ENCODE results near the gene SCN9A.
A peak's percentile ranks its signal among the peaks of the same experiment; 100 is the strongest.

SCN9A gene

GRCh38 chr2:166180951-166181812 is 194.6 kb downstream of the SCN9A start:
- peak in 27 of 51 donors; percentile 0 to 49 (median 13) for DNase-seq

- DNase-seq, result no peak
Measured at GRCh38 chr2:166179201-166179600, 196.5 kb downstream of the SCN9A start.

- DNase-seq, result no peak
Measured at GRCh38 chr2:166173263-166173662, 202.5 kb downstream of the SCN9A start.

DNA sequence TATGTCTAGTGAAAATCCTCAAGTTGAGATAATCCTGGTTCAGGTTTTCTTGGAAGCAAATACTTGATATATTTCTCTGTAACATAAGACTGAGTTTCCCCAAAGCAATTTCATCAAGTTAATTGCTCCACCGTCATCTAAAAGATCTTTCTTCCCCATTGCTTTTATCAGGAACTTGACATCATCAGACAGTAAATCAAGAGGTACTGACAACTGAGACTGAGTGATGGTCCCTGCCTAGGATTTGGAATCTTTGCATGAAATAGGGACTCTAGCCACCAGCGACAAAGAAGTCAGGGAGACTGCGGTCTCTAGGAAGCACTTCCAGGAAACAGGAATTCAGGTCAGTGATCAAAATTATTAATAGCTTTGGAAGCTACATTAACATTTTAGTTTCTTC is 204.5 kb downstream of the SCN9A start:
- no peak for DNase-seq

GRCh38 chr2:166170356-166170755 is 205.4 kb downstream of the SCN9A start:
- DNase-seq, result no peak

- DNase-seq, result no peak
Measured at GRCh38 chr2:166167449-166167848, 208.3 kb downstream of the SCN9A start.

DNA sequence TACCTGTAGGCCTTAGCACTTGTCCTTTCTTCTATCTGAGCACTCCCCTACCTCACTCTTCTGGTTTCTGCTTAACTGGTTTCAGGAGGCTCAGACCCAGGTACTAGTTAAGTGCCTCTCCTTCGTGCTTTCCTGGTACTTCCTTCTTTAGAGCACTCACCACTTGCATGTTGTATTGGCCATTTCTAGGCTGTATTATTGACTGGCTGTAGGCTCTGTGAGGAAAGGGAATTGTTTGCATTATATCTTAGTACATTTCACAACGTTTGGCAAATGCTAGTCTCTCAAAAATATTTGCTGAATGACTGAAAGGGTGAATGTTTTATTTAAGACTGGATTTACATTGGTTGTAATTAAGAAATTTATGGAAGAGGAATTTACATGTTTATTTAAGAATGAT is 212.0 kb downstream of the SCN9A start:
- DNase-seq, result no peak

DNA sequence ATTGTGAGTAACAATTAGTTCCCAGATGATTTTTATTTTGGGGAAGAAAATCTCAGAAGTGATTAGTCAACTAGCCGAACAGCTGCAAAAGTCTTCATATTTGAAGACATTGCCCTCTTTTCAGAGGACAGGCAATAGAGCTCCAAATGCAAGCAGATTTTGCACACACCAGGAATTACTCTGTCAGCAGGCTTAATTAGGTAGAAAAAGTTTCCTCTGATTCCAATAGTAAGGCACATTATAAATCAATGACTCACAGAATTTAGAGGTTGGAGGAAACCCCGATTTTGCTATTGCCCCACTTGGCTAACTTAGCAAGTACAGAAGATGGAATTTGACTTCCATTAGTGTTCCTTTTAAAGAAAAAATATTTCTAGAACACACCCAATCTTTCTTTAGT is 217.2 kb downstream of the SCN9A start:
- no peak for DNase-seq

DNA sequence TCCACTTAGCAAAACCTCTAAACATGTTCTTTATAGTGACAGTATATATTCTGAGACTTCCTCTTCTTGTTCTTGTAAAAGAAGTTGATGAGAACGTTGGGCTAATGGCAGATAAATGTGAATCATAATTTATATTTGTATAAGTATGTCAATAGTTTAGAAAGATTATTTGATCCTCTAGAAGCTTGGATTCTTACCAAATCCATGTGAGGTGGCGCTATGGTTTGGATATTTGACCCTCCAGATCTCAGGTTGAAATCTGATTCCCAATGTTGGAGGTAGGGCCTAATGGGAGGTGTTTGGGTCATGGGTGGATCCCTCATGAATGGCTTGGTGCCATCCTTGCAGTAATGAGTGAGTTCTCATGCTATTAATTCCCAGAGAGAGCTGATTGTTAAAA is 218.2 kb downstream of the SCN9A start:
- no peak for DNase-seq

DNA sequence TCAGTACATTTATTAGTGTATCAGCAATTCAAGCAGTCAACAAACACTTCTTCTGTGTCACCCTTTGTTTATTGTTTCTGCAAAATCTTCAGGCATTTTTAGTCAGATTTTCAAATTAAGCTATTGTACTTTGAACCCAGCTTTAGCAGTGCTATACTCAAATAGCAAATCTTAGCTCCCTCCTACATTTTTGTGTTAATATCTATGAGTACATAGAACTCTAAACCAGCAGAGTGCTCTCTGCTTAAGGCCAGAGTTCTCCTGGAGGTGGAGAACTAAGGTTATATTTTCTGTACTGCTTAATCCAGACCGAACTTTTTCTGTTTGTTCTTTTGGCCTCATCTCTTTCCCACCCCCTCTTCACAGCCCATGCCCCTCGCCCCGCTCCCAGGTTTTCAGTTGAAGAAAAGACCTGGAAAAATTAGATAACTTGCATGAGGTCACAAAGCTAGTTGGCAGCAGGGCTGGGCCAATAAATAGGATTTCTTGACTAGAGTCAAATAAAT is 218.7 kb downstream of the SCN9A start:
- no peak for DNase-seq

DNA sequence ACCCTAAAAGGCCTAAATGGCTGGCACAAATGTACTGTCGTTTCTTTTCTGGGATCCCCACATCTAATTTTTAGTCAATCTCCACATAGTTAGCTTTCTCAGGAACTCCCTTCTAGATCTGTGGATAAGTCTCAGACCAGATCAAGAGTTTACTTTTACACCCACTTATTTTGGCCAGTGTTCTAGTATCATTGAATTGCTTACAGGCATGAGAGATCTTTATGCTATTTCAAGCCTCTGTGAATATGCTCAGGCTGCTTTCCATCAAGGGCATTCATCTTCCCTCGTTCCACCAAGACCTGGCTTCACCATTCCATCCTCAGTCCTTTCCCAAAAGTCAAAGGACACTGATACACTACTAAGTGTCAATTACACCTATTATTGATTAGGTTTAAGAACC is 220.2 kb downstream of the SCN9A start:
- no peak for DNase-seq

- no peak for DNase-seq
Measured at GRCh38 chr2:166154685-166155338, 220.9 kb downstream of the SCN9A start.

DNA sequence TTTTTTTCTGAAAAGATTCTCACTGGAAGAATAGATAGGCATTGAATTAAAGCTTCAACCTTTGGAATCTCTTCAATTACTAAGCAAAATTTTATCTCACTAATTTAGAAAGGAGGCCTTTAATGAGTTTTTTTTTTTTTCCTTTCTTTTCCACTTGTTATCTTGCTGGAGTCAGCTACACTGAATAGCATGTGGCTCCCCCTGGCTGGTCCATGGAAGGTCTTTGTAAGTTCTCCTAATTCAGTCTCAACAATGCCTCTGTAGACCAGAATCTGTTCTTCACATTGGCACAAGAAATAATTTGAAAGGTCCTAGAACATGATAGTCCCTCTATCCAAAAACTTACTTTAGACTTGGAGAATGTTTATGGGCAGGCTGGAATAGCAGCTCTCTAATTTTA is 223.7 kb downstream of the SCN9A start:
- no peak for DNase-seq

- peak in 12 of 51 donors; percentile 1 to 32 (median 7) for DNase-seq
Measured at GRCh38 chr2:166148500-166149400, 227.0 kb downstream of the SCN9A start.

GRCh38 chr2:166147883-166148282 is 227.9 kb downstream of the SCN9A start:
- no peak for DNase-seq

Measured in hypothalamus (tissue), 51 donors.